ENCODE results near the gene GPC3.

DNA sequence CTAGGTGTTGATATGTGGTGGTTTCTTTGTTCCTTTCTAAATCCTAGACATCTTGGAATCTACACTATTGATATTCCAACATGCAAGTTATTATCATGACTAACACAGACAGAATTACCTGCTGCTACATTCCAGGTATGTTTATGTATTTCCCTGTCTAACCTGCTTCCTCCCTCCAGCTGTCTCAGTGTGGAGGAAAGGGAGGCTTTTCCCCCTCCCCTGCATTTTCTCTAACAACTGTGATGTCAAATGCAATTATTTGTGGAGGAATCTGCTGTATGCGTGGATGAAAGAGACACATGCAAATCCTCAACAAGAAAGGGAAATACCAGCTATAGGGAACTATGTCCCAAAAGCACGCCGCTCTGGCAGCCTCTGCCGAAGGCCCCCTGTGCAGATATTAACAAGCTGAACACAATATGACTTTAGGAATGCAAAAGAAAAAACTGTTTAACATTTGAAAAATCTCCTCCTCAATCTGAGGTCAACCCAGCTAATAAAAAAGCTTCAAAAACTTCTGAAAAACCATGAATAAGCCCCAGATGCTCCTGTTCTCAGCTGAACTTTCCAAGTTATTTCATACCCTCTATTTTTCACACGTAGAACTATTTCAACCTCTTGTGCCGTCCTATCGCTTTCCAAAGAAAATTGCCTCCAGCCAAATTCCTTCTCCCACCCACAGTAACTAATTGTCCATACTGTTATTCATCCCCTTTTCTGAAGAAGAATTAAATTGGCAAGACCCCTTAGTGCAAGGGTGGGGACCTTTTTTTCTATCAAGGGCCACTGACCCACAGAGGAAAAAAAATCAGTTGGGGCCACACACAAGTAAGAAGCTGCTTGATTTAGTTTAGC, 345.0 kb downstream of the GPC3 start:
- TF ChIP-seq KAT7 (CRISPR knock-in tag; IDR thresholded peaks at IDR 0.05; ENCODE audit: borderline replicate concordance) (no peak), NR3C1 (CRISPR knock-in tag; conservative IDR thresholded peaks at IDR 0.05; ENCODE audit: low read depth) (no peak), FOXJ3 (CRISPR knock-in tag; IDR thresholded peaks at IDR 0.05; ENCODE audit: borderline replicate concordance) (no peak), ETV6 (CRISPR knock-in tag; IDR thresholded peaks at IDR 0.05) (no peak), NR2C2 (CRISPR knock-in tag; IDR thresholded peaks at IDR 0.05) (no peak), NR1H2 (CRISPR knock-in tag; IDR thresholded peaks at IDR 0.05) (no peak)
- TF ChIP-seq, protein P1, sequence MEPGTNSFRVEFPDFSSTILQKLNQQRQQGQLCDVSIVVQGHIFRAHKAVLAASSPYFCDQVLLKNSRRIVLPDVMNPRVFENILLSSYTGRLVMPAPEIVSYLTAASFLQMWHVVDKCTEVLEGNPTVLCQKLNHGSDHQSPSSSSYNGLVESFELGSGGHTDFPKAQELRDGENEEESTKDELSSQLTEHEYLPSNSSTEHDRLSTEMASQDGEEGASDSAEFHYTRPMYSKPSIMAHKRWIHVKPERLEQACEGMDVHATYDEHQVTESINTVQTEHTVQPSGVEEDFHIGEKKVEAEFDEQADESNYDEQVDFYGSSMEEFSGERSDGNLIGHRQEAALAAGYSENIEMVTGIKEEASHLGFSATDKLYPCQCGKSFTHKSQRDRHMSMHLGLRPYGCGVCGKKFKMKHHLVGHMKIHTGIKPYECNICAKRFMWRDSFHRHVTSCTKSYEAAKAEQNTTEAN (CRISPR knock-in tag; IDR thresholded peaks at IDR 0.05) = no peak
- TF ChIP-seq, protein P2, sequence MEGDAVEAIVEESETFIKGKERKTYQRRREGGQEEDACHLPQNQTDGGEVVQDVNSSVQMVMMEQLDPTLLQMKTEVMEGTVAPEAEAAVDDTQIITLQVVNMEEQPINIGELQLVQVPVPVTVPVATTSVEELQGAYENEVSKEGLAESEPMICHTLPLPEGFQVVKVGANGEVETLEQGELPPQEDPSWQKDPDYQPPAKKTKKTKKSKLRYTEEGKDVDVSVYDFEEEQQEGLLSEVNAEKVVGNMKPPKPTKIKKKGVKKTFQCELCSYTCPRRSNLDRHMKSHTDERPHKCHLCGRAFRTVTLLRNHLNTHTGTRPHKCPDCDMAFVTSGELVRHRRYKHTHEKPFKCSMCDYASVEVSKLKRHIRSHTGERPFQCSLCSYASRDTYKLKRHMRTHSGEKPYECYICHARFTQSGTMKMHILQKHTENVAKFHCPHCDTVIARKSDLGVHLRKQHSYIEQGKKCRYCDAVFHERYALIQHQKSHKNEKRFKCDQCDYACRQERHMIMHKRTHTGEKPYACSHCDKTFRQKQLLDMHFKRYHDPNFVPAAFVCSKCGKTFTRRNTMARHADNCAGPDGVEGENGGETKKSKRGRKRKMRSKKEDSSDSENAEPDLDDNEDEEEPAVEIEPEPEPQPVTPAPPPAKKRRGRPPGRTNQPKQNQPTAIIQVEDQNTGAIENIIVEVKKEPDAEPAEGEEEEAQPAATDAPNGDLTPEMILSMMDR (IDR thresholded peaks at IDR 0.05) = no peak
- TF ChIP-seq, protein P3, sequence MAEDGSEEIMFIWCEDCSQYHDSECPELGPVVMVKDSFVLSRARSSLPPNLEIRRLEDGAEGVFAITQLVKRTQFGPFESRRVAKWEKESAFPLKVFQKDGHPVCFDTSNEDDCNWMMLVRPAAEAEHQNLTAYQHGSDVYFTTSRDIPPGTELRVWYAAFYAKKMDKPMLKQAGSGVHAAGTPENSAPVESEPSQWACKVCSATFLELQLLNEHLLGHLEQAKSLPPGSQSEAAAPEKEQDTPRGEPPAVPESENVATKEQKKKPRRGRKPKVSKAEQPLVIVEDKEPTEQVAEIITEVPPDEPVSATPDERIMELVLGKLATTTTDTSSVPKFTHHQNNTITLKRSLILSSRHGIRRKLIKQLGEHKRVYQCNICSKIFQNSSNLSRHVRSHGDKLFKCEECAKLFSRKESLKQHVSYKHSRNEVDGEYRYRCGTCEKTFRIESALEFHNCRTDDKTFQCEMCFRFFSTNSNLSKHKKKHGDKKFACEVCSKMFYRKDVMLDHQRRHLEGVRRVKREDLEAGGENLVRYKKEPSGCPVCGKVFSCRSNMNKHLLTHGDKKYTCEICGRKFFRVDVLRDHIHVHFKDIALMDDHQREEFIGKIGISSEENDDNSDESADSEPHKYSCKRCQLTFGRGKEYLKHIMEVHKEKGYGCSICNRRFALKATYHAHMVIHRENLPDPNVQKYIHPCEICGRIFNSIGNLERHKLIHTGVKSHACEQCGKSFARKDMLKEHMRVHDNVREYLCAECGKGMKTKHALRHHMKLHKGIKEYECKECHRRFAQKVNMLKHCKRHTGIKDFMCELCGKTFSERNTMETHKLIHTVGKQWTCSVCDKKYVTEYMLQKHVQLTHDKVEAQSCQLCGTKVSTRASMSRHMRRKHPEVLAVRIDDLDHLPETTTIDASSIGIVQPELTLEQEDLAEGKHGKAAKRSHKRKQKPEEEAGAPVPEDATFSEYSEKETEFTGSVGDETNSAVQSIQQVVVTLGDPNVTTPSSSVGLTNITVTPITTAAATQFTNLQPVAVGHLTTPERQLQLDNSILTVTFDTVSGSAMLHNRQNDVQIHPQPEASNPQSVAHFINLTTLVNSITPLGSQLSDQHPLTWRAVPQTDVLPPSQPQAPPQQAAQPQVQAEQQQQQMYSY (CRISPR knock-in tag; IDR thresholded peaks at IDR 0.05) = no peak
- TF ChIP-seq, protein P4, sequence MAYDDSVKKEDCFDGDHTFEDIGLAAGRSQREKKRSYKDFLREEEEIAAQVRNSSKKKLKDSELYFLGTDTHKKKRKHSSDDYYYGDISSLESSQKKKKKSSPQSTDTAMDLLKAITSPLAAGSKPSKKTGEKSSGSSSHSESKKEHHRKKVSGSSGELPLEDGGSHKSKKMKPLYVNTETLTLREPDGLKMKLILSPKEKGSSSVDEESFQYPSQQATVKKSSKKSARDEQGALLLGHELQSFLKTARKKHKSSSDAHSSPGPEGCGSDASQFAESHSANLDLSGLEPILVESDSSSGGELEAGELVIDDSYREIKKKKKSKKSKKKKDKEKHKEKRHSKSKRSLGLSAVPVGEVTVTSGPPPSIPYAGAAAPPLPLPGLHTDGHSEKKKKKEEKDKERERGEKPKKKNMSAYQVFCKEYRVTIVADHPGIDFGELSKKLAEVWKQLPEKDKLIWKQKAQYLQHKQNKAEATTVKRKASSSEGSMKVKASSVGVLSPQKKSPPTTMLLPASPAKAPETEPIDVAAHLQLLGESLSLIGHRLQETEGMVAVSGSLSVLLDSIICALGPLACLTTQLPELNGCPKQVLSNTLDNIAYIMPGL (CRISPR knock-in tag; IDR thresholded peaks at IDR 0.05) = no peak
- TF ChIP-seq, protein P5, sequence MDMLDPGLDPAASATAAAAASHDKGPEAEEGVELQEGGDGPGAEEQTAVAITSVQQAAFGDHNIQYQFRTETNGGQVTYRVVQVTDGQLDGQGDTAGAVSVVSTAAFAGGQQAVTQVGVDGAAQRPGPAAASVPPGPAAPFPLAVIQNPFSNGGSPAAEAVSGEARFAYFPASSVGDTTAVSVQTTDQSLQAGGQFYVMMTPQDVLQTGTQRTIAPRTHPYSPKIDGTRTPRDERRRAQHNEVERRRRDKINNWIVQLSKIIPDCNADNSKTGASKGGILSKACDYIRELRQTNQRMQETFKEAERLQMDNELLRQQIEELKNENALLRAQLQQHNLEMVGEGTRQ (CRISPR knock-in tag; IDR thresholded peaks at IDR 0.05) = no peak
